HepG2 (cell line): ENCODE data around the gene TP53AIP1. TPM values are rescaled to one million over a fixed set of nuclear protein-coding genes. Genes with fewer than 3 reads are reported as not detected.

Experiments
- ATAC-seq: fragments of 200-7000 bp; cut with Tn5 transposase; 3 replicates; pipeline ENCODE4 v1.9.1; 2020; ENCODE audit warnings: mild to moderate bottlenecking, moderate library complexity
- BruUV-seq: library from RNA; stranded (reverse); fragments of 400-500 nt; replicated peaks from 2 replicates; lab custom pipeline; 2021; lab: Mats Ljungman, UMichigan
- CTCF ChIA-PET: fragments of 300-600 bp; formaldehyde crosslinking; extraction: SDS; loops from one replicate; lab custom pipeline; 2021; ENCODE audit warnings: low total read pairs, inconsistent platforms, low intra/inter-chr PET ratio; lab: Yijun Ruan, JAX
- POLR2A ChIA-PET: fragments of 350-600 bp; sonication (Branson Sonifier 250); formaldehyde crosslinking; loops from one replicate; lab custom pipeline; 2020; ENCODE audit warnings: antibody characterized with exemption, inconsistent platforms; lab: Yijun Ruan, JAX
- DNase-seq: peaks from one replicate; pipeline ENCODE4 v3.0.0-alpha.2; 2015; ENCODE audit warnings: low spot score
- FAIRE-seq: peaks from 3 replicates; lab custom pipeline; 2011; peaks lifted over from hg19 to GRCh38; lab: Jason Lieb, UNC
- H2AFZ ChIP-seq: one replicate; pipeline ENCODE4 v1.6.1; 2011; ENCODE audit warnings: low read length, inconsistent platforms
- H3K27ac ChIP-seq: fragments of 300-600 bp; 3 replicates; pipeline ENCODE4 v1.8.0; 2011; ENCODE audit warnings: mixed run types, mild to moderate bottlenecking, mixed read lengths, low read length, inconsistent platforms; ENCODE audit not compliant: insufficient read depth; ENCODE audit errors: extremely low read length
- H3K27me3 ChIP-seq, 2 experiments: fragments of 200-600 bp in 1 of 2; 2 replicates in 1 of 2; 3 replicates in 1 of 2; pipeline versions ENCODE4 v1.6.0 to v1.8.0; 2011; ENCODE audit warnings: low read length in 2 of 2, mild to moderate bottlenecking in 2 of 2, moderate library complexity in 2 of 2, inconsistent platforms in 1 of 2; ENCODE audit not compliant: insufficient read depth in 2 of 2, control insufficient read depth in 1 of 2
- H3K36me3 ChIP-seq, 2 experiments: fragments of 200-600 bp in 1 of 2; replicated peaks in 1 of 2; 2 replicates in 1 of 2; 3 replicates in 1 of 2; pipeline versions ENCODE4 v1.5.1 to v1.8.0; 2011; ENCODE audit warnings: low read length in 2 of 2, inconsistent platforms in 1 of 2; ENCODE audit not compliant: insufficient read depth in 2 of 2, control insufficient read depth in 1 of 2
- H3K4me1 ChIP-seq: 2 replicates; pipeline ENCODE4 v1.5.1; 2012; ENCODE audit warnings: low read length, inconsistent platforms; ENCODE audit not compliant: insufficient read depth
- H3K4me2 ChIP-seq: 2 replicates; pipeline ENCODE4 v1.6.0; 2011; ENCODE audit warnings: low read depth, low read length, inconsistent platforms
- H3K4me3 ChIP-seq, 3 experiments: fragments of 200-600 bp in 1 of 3; sonication (generic), shearing (Covaris generic) in 1 of 3; replicated peaks in 1 of 3; 2 replicates each; pipeline ENCODE4 v1.5.1; 2011 to 2016; ENCODE audit warnings: low read length in 3 of 3, inconsistent platforms in 2 of 3, low read depth in 2 of 3, mild to moderate bottlenecking in 2 of 3, control low read depth in 1 of 3, mixed read lengths in 1 of 3; ENCODE audit not compliant: insufficient read depth in 1 of 3
- H3K79me2 ChIP-seq: one replicate; pipeline ENCODE4 v1.6.1; 2011; ENCODE audit warnings: low read length, inconsistent platforms; ENCODE audit not compliant: insufficient read depth
- H3K9ac ChIP-seq: 2 replicates; pipeline ENCODE4 v1.6.0; 2011; ENCODE audit warnings: mild to moderate bottlenecking, low read depth, low read length, inconsistent platforms; ENCODE audit not compliant: insufficient read depth
- H3K9me3 ChIP-seq: 2 replicates; pipeline ENCODE4 v1.5.1; 2012; ENCODE audit warnings: mild to moderate bottlenecking, low read length
- H4K20me1 ChIP-seq: 2 replicates; pipeline ENCODE4 v1.6.0; 2011; ENCODE audit warnings: inconsistent platforms, mild to moderate bottlenecking, low read length, moderate library complexity; ENCODE audit not compliant: insufficient read depth
- SRSF1 ChIP-seq: fragments of 200-400 bp; formaldehyde crosslinking; optimal IDR thresholded peaks from 2 replicates; pipeline ENCODE3; 2017; ENCODE audit warnings: mild to moderate bottlenecking, low read depth, low read length, moderate library complexity
- SRSF9 ChIP-seq: fragments of 200-400 bp; formaldehyde crosslinking; IDR thresholded peaks from 2 replicates; pipeline ENCODE4 v1.6.1; 2018; ENCODE audit warnings: borderline replicate concordance, mild to moderate bottlenecking, low read depth, low read length; ENCODE audit not compliant: insufficient read depth, poor library complexity, severe bottlenecking
- SRY ChIP-seq: sonication (generic); formaldehyde crosslinking; IDR thresholded peaks from 2 replicates; pipeline ENCODE4 v1.8.0; 2022; ENCODE audit warnings: mild to moderate bottlenecking, missing genetic modification reagents
- ZNF180 ChIP-seq: sonication (generic); formaldehyde crosslinking; IDR thresholded peaks from 2 replicates; pipeline ENCODE4 v1.4.0; 2020; ENCODE audit warnings: low read depth, missing genetic modification reagents, borderline replicate concordance
- ZNF775 ChIP-seq: sonication (generic); formaldehyde crosslinking; IDR thresholded peaks from 2 replicates; pipeline ENCODE4 v1.4.0; 2020; ENCODE audit warnings: missing genetic modification reagents, mild to moderate bottlenecking, moderate library complexity, borderline replicate concordance
- WGBS: methylation state at CpG from one replicate; pipeline ENCODE4 v1.1.6; 2017; ENCODE audit warnings: low lambda C conversion rate; 5-methylcytosine and 5-hydroxymethylcytosine counted together
- in situ Hi-C: cut with HindIII; loops from 2 replicates; pipeline ENCODE4 v1.10.0; 2017; ENCODE audit warnings: low pct_unique_long_range_greater_than_20kb; ENCODE audit not compliant: extremely low pct_ligation_motif_present
- intact Hi-C: fragments of 100-400 bp; cut with micrococcal nuclease; formaldehyde crosslinking; loops from one replicate; pipeline ENCODE4 v1.10.0; 2022; ENCODE audit not compliant: unreplicated experiment
- polyA plus RNA-seq, 8 experiments: library from polyadenylated mRNA; depleted of rRNA in 3 of 8; stranded (reverse) in 7 of 8; unstranded in 1 of 8; fragments of >200 nt; fragmentation: Illumina TruSeq in 4 of 8; extraction: Trizol in 4 of 8; gene quantifications; 2 replicates each; pipeline versions ENCODE4 v1.2.1 to v1.2.3, GENCODE V29; 2011 to 2016; ENCODE audit warnings: low read depth in 4 of 8, missing spikeins in 1 of 8, mixed read lengths in 1 of 8; ENCODE audit not compliant: insufficient read depth in 1 of 8
- total RNA-seq, 5 experiments: library from RNA; depleted of rRNA; stranded (reverse); fragments of >200 nt; fragmentation: Illumina TruSeq; extraction: Trizol; gene quantifications; 2 replicates each; pipeline ENCODE4 v1.2.3, GENCODE V29; 2016; ENCODE audit warnings: low read depth in 1 of 5
- TF ChIP-seq, protein P1 (sequence below): sonication (generic); formaldehyde crosslinking; conservative IDR thresholded peaks from 2 replicates; pipeline ENCODE4 v1.4.0; 2020; ENCODE audit warnings: missing genetic modification reagents
- TF ChIP-seq, protein P2 (sequence below): IDR thresholded peaks from 2 replicates; pipeline ENCODE4 v1.6.1; 2016; ENCODE audit warnings: missing compliant biosample characterization, missing genetic modification reagents, borderline replicate concordance
- TF ChIP-seq, protein P3 (sequence below), 2 experiments: fragments of 450-650 bp in 1 of 2; sonication (generic) in 1 of 2; formaldehyde crosslinking; IDR thresholded peaks; 2 replicates each; pipeline versions ENCODE4 v1.5.0 to v1.8.0; 2020 to 2022; ENCODE audit warnings: mild to moderate bottlenecking in 1 of 2, missing genetic modification reagents in 1 of 2

The TP53AIP1 gene
- total and polyA plus RNA-seq, 2 of the 13 experiments (the other 11 are each of a cell fraction or from before 2014, with no cell fraction given) = 0.11 TPM; not detected in 1

DNA sequence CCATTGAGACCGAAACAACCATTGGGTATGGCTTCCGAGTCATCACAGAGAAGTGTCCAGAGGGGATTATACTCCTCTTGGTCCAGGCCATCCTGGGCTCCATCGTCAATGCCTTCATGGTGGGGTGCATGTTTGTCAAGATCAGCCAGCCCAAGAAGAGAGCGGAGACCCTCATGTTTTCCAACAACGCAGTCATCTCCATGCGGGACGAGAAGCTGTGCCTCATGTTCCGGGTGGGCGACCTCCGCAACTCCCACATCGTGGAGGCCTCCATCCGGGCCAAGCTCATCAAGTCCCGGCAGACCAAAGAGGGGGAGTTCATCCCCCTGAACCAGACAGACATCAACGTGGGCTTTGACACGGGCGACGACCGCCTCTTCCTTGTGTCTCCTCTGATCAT, 31.0 kb downstream of the TP53AIP1 start:
- CTCF ChIA-PET = no interaction called here

More for the DNA sequence above, 31.0 kb downstream of the TP53AIP1 start:
- ATAC-seq (no peak), FAIRE-seq (no peak), DNase-seq (no peak)
- Histone ChIP-seq H4K20me1 (no peaks in the 10 kb centered on the region), H3K4me3 (no peak overlapping the region), H3K36me3 (no peaks in the 10 kb centered on the region), H3K4me1 (no peaks in the 10 kb centered on the region), H3K27me3 (peaks cover 0 to 18% of the 10 kb centered on the region in 2 experiments; a peak in 2 of 5 replicates), H3K9me3 (no peaks in the 10 kb centered on the region), H2AFZ (no peak overlapping the region), H3K9ac (no peak overlapping the region), H3K79me2 (no peaks in the 10 kb centered on the region), H3K4me2 (no peak overlapping the region), H3K27ac (no peak overlapping the region)
- in situ Hi-C loops = no loop called here
- 49% methylated on average over 10 of the region's 18 CpGs for WGBS
- intact Hi-C loops = no loop called here
- no peak for TF ChIP-seq SRY (CRISPR knock-in tag)
- TF ChIP-seq SRSF9 = no peak
- TF ChIP-seq, protein P1, sequence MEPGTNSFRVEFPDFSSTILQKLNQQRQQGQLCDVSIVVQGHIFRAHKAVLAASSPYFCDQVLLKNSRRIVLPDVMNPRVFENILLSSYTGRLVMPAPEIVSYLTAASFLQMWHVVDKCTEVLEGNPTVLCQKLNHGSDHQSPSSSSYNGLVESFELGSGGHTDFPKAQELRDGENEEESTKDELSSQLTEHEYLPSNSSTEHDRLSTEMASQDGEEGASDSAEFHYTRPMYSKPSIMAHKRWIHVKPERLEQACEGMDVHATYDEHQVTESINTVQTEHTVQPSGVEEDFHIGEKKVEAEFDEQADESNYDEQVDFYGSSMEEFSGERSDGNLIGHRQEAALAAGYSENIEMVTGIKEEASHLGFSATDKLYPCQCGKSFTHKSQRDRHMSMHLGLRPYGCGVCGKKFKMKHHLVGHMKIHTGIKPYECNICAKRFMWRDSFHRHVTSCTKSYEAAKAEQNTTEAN (CRISPR knock-in tag) = no peak
- no peak for TF ChIP-seq SRSF1
- TF ChIP-seq ZNF180 = no peak
- TF ChIP-seq ZNF775 (CRISPR knock-in tag) = no peak
- TF ChIP-seq, protein P2, sequence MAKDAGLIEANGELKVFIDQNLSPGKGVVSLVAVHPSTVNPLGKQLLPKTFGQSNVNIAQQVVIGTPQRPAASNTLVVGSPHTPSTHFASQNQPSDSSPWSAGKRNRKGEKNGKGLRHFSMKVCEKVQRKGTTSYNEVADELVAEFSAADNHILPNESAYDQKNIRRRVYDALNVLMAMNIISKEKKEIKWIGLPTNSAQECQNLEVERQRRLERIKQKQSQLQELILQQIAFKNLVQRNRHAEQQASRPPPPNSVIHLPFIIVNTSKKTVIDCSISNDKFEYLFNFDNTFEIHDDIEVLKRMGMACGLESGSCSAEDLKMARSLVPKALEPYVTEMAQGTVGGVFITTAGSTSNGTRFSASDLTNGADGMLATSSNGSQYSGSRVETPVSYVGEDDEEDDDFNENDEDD = no peak
- TF ChIP-seq, protein P3, sequence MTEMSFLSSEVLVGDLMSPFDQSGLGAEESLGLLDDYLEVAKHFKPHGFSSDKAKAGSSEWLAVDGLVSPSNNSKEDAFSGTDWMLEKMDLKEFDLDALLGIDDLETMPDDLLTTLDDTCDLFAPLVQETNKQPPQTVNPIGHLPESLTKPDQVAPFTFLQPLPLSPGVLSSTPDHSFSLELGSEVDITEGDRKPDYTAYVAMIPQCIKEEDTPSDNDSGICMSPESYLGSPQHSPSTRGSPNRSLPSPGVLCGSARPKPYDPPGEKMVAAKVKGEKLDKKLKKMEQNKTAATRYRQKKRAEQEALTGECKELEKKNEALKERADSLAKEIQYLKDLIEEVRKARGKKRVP (CRISPR knock-in tag; IDR thresholded peaks at IDR 0.05) = no peak
- no TSS peak for BruUV-seq
- POLR2A ChIA-PET = no interaction called here
